Measurements from ENCODE around the gene CCDC28A.

CCDC28A gene

GRCh38 chr6:138734585-138734984, 39.0 kb upstream of the CCDC28A start:
- no peak for TF ChIP-seq CTCF (IDR thresholded peaks at IDR 0.05; ENCODE audit: insufficient read depth, missing control alignments)
- DNase-seq (ENCODE audit: insufficient read length, low spot score), result no peak
- no peak for FAIRE-seq

- TF ChIP-seq CTCF (IDR thresholded peaks at IDR 0.05; ENCODE audit: insufficient read depth, missing control alignments), result no peak
- no peak for DNase-seq (ENCODE audit: insufficient read length, low spot score)
- no peak for FAIRE-seq
These were observed 36.9 kb upstream of the CCDC28A start for GRCh38 chr6:138736640-138737039.

GRCh38 chr6:138752017-138752416, 21.6 kb upstream of the CCDC28A start:
- no peak for TF ChIP-seq CTCF (IDR thresholded peaks at IDR 0.05; ENCODE audit: insufficient read depth, missing control alignments)
- DNase-seq (ENCODE audit: insufficient read length, low spot score) (no peak), FAIRE-seq (no peak)

- no peak for FAIRE-seq
- DNase-seq (ENCODE audit: insufficient read length, low spot score), result no peak
- TF ChIP-seq CTCF (IDR thresholded peaks at IDR 0.05; ENCODE audit: insufficient read depth, missing control alignments), result no peak
These were observed 16.4 kb upstream of the CCDC28A start for GRCh38 chr6:138757136-138757535.

GRCh38 chr6:138765896-138766655, 7.5 kb upstream of the CCDC28A start:
- FAIRE-seq (peak; percentile 81), DNase-seq (ENCODE audit: insufficient read length, low spot score) (no peak)

GRCh38 chr6:138769102-138769676, 4.4 kb upstream of the CCDC28A start:
- FAIRE-seq (no peak), DNase-seq (ENCODE audit: insufficient read length, low spot score) (no peak)
- no peak for TF ChIP-seq CTCF (IDR thresholded peaks at IDR 0.05; ENCODE audit: insufficient read depth, missing control alignments)

More at GRCh38 chr6:138765896-138766655, 7.5 kb upstream of the CCDC28A start:
- TF ChIP-seq CTCF (IDR thresholded peaks at IDR 0.05; ENCODE audit: insufficient read depth, missing control alignments), result peak; percentile 75

- no peak for DNase-seq (ENCODE audit: insufficient read length, low spot score)
- no peak for TF ChIP-seq CTCF (IDR thresholded peaks at IDR 0.05; ENCODE audit: insufficient read depth, missing control alignments)
- no peak for FAIRE-seq
These were observed 883 bp upstream of the CCDC28A start for GRCh38 chr6:138772596-138773176.
